Activated naive CD4-positive, alpha-beta T cell treated with anti-CD3 and anti-CD28 coated beads for 36 hours (primary cell): ENCODE results near the gene METTL16. TPM values are rescaled to one million over a fixed set of nuclear protein-coding genes. Genes with fewer than 3 reads are reported as not detected.
A peak's percentile ranks its signal among the peaks of the same experiment; 100 is the strongest.

Experiments
- CTCF ChIA-PET: fragments of 350-600 bp; sonication (Branson Sonifier 250); formaldehyde crosslinking; loops from one replicate; lab custom pipeline; 2021; ENCODE audit warnings: antibody characterized with exemption; lab: Charles Lee
- DNase-seq: peaks from one replicate; pipeline ENCODE4 v3.0.0-alpha.2; 2020
- H3K27ac Mint-ChIP-seq: one replicate; pipeline ENCODE4 v1.8.0; 2021; ENCODE audit warnings: mild to moderate bottlenecking, mixed read lengths
- H3K27me3 Mint-ChIP-seq: one replicate; pipeline ENCODE4 v1.8.0; 2021; ENCODE audit warnings: low read depth, mixed read lengths
- H3K36me3 Mint-ChIP-seq: one replicate; pipeline ENCODE4 v1.8.0; 2021; ENCODE audit warnings: low read depth, mixed read lengths
- H3K4me1 Mint-ChIP-seq: one replicate; pipeline ENCODE4 v1.8.0; 2021; ENCODE audit warnings: low read depth, mixed read lengths
- H3K4me3 Mint-ChIP-seq: one replicate; pipeline ENCODE4 v1.8.0; 2021; ENCODE audit warnings: mild to moderate bottlenecking, moderate library complexity, mixed read lengths
- H3K9me3 Mint-ChIP-seq: one replicate; pipeline ENCODE4 v1.8.0; 2021; ENCODE audit warnings: mixed read lengths
- intact Hi-C: fragments of 100-400 bp; cut with micrococcal nuclease; formaldehyde crosslinking; loops from one replicate; pipeline ENCODE4 v1.15.1; 2023
- total RNA-seq, 2 experiments: library from RNA; stranded (reverse); gene quantifications; one replicate each; pipeline ENCODE4 v1.2.3, GENCODE V29; 2021

The METTL16 gene
- total RNA-seq, 2 experiments from 2014 or later, result 44.8 to 45.5 TPM

DNA sequence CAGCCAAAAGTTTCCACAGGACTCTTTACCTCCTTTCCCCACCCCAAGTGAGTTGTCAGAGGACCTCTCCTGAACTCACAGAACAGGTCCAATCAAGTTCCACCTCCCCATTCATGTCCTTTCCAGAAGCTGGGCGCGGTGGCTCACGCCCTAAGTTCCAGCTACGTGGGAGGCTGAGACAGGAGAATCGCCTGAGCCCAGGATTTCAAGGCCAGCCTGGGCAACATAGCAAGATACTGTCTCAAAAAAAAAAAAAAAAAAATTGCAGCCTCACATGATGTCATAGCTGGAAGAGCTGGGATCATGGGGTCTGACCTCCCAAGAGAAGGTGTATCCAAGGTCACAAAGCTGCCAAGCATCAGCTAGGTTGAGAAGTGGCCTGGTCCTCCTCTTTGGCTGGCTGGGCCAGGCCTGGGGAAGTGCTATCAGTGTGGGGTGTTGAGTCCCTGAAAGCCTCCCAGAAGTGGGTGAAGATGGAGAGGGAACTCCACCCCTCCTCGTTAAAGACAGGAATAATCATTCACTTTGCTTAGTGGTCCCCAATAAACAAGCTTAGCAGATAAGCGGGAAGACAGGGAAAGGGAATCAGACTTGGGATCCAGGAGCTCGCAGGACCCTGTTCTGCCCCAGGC is 105.3 kb downstream of the METTL16 start:
- H3K27ac Mint-ChIP-seq, result no peak overlapping the region
- H3K9me3 Mint-ChIP-seq, result no peaks in the 10 kb centered on the region
- intact Hi-C loops, result no loop called here
- H3K36me3 Mint-ChIP-seq, result peaks cover 7% of the 10 kb centered on the region
- DNase-seq, result no peak
- H3K4me1 Mint-ChIP-seq, result peaks cover 22% of the 10 kb centered on the region
- no peaks in the 10 kb centered on the region for H3K27me3 Mint-ChIP-seq
- CTCF ChIA-PET, result interaction anchor here (2.3 kb wide), 2 partner anchors 10 to 23 kb away, joined by 20 to 22 read pairs; no protein-coding TSS in a partner anchor
- no peak overlapping the region for H3K4me3 Mint-ChIP-seq

DNA sequence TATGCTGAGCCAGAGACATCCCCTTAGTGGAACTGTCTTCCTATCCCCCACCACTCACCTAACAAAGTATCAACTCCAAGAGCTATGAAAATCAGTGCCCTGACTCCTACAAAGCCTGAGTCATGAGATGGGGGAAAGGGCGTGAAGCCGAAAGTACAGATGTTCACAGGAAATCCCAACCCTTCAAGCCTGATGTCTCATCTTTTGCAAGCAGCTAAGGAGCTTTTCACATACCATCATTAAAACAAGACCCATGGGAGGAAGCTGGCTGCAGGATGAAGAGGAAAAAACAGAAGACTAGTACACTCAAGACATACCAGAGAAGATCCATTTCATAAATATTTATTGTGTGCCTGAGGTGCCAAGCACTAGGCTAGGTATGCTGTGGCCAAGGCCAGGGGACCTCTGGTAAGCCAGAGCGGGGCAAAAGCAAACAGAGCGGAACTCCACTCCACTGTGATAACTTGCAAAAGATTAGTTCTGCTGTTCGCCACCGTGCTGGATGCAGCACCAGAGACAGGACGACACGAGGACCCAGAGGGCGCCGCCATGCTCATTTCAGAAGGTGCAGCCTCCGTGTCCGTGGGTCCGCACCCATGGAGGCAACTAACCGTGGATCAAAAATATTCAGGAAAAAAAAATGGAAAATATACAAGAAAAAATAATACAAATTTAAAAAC is 106.3 kb downstream of the METTL16 start:
- intact Hi-C loops, result no loop called here
- no peak overlapping the region for H3K4me3 Mint-ChIP-seq
- no peaks in the 10 kb centered on the region for H3K27me3 Mint-ChIP-seq
- H3K27ac Mint-ChIP-seq, result peak overlapping the region; percentile 20
- no peak for DNase-seq
- H3K9me3 Mint-ChIP-seq, result no peaks in the 10 kb centered on the region
- peaks cover 1% of the 10 kb centered on the region for H3K36me3 Mint-ChIP-seq
- H3K4me1 Mint-ChIP-seq, result peaks cover 22% of the 10 kb centered on the region
- CTCF ChIA-PET, result interaction anchor here (2.2 to 4.5 kb wide), 2 partner anchors 11 to 22 kb away, joined by 13 to 26 read pairs; no protein-coding TSS in a partner anchor

DNA sequence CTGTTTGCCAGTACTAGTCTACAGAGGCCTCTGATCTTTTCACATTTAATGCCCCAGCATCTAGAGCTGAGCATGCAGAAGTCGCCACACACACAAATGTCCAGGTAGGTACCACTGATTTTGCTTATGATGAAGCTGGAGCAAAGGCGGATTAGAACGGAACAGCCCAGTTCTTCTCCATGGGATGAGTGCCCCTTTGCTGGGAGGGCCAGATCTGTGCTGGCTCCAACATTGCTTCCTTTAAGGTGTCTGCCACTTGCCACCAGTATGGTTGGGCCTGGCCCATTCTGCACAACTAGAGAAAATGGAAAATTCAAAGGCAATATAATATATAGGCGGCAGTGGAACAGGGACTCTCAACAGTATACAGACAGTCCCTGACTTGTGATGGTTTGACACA is 108.6 kb downstream of the METTL16 start:
- intact Hi-C loops, result loop anchor here (5.0 kb wide), 2 partner anchors 141 to 351 kb away; no protein-coding TSS in a partner anchor
- DNase-seq, result no peak
- CTCF ChIA-PET, result interaction anchor here (1.4 to 4.5 kb wide), 3 partner anchors 13 to 20 kb away, joined by 5 to 26 read pairs (median 13); no protein-coding TSS in a partner anchor
- Mint-ChIP-seq H3K27me3 (no peaks in the 10 kb centered on the region), H3K27ac (no peak overlapping the region), H3K36me3 (no peaks in the 10 kb centered on the region), H3K4me3 (no peak overlapping the region), H3K4me1 (peaks cover 28% of the 10 kb centered on the region), H3K9me3 (no peaks in the 10 kb centered on the region)

DNA sequence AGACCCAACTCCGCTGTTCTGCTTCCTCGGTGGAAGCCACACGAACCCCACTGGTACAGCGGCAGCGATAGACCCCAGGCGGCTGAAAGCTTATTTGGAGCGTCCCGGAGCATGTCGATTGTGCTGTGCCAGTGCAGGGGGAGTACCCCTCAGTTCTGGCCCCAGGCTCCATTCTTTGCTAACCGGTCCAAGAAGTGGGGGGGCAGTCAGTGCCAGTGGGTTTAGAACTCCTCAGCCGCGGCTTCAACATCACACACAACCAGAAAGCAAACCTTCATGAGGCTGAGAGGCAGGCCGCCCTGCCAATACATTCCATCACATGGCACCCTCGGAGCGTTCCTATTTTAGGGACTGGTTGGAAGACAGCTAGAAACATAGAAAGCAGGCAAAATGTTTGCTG is 109.1 kb downstream of the METTL16 start:
- Mint-ChIP-seq H3K4me1 (peaks cover 33% of the 10 kb centered on the region), H3K27ac (peak overlapping the region; percentile 13), H3K4me3 (peak overlapping the region; percentile 62), H3K9me3 (no peaks in the 10 kb centered on the region), H3K27me3 (no peaks in the 10 kb centered on the region), H3K36me3 (no peaks in the 10 kb centered on the region)
- intact Hi-C loops, result loop anchor here (5.0 kb wide), 2 partner anchors 140 to 350 kb away; no protein-coding TSS in a partner anchor
- no peak for DNase-seq
- CTCF ChIA-PET, result interaction anchor here (1.4 to 4.5 kb wide), 2 partner anchors 14 to 19 kb away, joined by 5 to 26 read pairs; no protein-coding TSS in a partner anchor

DNA sequence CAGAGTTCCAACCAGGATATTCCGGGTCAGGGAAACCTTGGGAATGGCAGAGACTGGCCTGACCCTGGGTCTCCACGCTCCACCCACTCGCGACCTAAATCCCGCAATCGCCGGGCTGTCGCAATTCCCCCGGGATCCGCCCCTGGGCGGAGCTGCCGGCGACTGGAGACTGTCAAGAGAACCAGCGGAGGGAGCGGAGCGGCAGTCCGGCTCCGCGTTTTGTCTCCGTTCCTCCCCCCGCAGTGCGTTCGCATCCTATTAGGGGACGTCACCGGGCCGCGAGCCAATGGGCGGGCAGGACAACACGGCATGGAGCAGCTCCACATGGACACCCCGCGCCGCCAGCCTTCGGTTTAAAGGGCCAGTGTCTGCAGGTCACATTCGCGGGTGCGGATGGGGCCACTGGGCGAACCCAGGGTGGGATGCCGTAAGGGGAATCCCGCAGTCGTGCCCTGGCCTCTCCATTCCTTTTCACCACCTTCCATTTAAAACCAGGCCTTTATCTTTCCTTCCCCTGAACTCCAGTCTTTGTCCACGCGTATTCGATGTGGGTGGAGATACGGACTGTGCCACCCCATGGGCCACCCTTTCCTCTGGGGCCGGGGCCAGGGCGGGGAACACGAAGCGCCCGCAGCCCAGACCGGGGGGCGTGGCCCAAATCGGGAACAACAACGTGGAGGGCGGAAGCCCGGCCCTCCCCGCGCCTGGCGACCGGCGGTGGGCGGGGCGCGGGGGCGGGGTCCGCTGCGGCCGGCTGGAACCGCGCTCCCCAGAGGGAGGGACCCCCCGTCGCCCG is 110.1 kb downstream of the METTL16 start:
- H3K4me1 Mint-ChIP-seq, result peaks cover 37% of the 10 kb centered on the region
- H3K36me3 Mint-ChIP-seq, result no peaks in the 10 kb centered on the region
- DNase-seq, result peak; percentile 100
- CTCF ChIA-PET, result interaction anchor here (1.4 to 4.5 kb wide), 2 partner anchors 15 to 19 kb away, joined by 5 to 26 read pairs; no protein-coding TSS in a partner anchor
- peak overlapping the region; percentile 98 for H3K4me3 Mint-ChIP-seq
- H3K9me3 Mint-ChIP-seq, result no peaks in the 10 kb centered on the region
- intact Hi-C loops, result loop anchor here (1.0 to 5.0 kb wide), 10 partner anchors 9 to 685 kb away; partner anchors contain the start of genes CLUH, METTL16, SGSM2 and TSR1
- H3K27ac Mint-ChIP-seq, result peak overlapping the region; percentile 96
- H3K27me3 Mint-ChIP-seq, result no peaks in the 10 kb centered on the region

DNA sequence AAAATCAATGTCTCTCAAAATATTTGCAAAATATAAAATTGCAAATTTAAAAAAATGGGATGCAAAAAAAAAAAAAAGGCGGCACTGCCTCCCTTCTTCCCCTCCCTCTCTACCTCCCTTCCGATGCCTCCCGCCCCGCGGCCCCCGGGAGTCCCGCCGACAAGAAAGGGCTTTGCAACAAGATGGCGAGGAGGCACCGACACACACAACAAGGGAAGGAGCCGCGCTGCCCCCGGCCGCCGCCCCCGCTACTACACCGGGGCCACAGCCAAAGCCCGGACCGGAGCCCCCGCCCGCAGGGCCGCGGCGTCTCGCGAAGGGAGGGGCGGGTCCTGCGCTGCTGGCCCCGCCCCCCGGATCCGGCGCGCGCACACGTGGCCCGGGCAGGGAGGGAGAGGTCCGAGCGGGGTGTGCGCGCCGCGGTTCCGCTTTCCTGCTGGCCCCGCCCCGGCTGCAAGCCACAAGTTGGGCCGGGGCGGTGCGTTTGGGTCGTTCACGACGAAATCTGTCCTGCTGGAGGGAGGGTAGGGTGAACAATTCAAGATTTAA is 110.7 kb downstream of the METTL16 start, which contains the start of gene MNT:
TSS of gene MNT (minus strand) at position 184 of the 549 bp plus-strand sequence. CDS start 348 bp downstream, outside the sequence.
- intact Hi-C loops, result loop anchor here (1.0 to 5.0 kb wide), 11 partner anchors 9 to 684 kb away; partner anchors contain the start of genes CLUH, METTL16, SGSM2 and SMG6
- CTCF ChIA-PET, result interaction anchor here (4.5 kb wide), 1 partner anchor 18 kb away, joined by 26 read pairs; no protein-coding TSS in a partner anchor
- peaks cover 42% of the 10 kb centered on the region for H3K4me1 Mint-ChIP-seq
- peak; percentile 93 for DNase-seq
- no peaks in the 10 kb centered on the region for H3K9me3 Mint-ChIP-seq
- H3K4me3 Mint-ChIP-seq, result peak within 1 kb of the TSS; percentile 98
- H3K27ac Mint-ChIP-seq, result peak within 1 kb of the TSS; percentile 96
- H3K27me3 Mint-ChIP-seq, result no peaks in the 10 kb centered on the region
- H3K36me3 Mint-ChIP-seq, result no peaks in the 10 kb centered on the region

DNA sequence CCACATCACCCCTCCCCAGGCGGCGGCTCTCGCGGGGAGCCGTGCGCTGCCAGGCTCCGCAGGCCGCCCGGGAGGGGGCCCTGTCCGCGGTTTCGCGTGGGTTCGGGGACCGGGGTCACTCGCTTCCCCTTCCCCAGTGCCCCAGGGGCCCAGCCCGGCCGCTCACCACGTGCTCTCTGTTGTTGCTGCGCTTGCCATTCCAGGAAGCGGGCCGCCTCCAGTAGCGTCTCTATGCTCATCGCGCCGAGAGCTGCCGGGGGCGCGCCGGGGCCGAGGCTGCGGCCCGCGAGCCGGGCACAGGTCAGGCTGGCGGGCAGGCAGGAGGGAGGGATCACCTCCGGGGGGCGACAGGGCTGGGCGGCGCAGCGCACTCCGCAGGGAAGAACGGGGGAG is 111.2 kb downstream of the METTL16 start:
- peak overlapping the region; percentile 94 for H3K27ac Mint-ChIP-seq
- no peaks in the 10 kb centered on the region for H3K27me3 Mint-ChIP-seq
- no peaks in the 10 kb centered on the region for H3K9me3 Mint-ChIP-seq
- CTCF ChIA-PET, result no interaction called here
- peaks cover 46% of the 10 kb centered on the region for H3K4me1 Mint-ChIP-seq
- no peaks in the 10 kb centered on the region for H3K36me3 Mint-ChIP-seq
- peak; percentile 70 for DNase-seq
- intact Hi-C loops, result loop anchor here (1.0 to 5.0 kb wide), 6 partner anchors 64 to 684 kb away; partner anchors contain the start of genes SGSM2, SMG6, SRR and TSR1
- peak overlapping the region; percentile 98 for H3K4me3 Mint-ChIP-seq

DNA sequence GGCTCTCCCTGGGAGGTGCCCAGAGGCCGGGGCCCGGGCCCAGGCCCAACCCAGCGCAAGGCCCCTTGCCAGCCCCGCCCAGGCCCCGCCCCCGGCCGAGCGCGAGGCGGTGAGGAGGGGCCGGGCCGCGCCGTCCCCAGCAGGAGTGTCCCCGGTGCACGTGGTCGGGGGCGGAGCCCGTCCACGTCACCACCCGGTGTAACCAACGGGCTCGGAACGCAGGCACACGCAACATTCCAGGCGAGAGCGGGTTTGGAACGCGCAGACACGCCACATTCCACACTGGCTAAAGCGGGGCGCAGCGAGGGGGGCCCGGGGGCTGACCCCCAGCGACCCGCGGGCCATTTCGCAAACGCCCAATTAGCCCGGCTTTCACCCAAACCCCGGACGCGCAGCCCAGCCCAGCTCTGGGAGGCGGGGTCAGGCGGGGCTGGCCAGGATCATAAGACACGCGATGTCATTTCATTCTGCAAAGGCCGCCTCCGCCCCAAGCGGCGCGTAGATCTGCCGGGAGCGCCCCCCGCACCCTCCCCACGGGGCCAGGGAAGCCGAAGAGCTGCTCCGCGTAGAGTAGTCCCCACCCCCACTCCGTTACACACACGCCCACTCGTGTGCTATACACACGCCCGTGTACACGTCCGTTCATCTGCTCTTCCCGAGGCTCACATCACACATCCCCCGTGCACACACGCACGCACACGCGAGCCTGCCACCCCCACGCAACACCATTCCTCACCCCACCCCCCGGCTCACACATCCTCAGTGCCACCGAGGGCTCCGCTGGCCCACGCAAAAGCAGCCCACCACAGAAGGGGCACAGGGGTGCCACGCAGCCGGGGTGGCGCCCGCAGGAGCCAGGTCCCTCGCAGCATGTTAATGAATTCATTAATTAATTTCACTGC is 111.9 kb downstream of the METTL16 start:
- Mint-ChIP-seq H3K27ac (peak overlapping the region; percentile 96), H3K27me3 (no peaks in the 10 kb centered on the region), H3K4me3 (peak overlapping the region; percentile 98), H3K4me1 (peaks cover 43% of the 10 kb centered on the region), H3K9me3 (no peaks in the 10 kb centered on the region), H3K36me3 (no peaks in the 10 kb centered on the region)
- intact Hi-C loops, result loop anchor here (1.0 to 10.0 kb wide), 7 partner anchors 63 to 1745 kb away; partner anchors contain the start of genes CYB5D2, SGSM2, SMG6 and SRR
- CTCF ChIA-PET, result interaction anchor here (0.8 to 1.2 kb wide), 3 partner anchors 8 to 64 kb away, joined by 3 to 5 read pairs (median 3); partner anchors contain the start of gene TSR1
- DNase-seq, result peak; percentile 92

DNA sequence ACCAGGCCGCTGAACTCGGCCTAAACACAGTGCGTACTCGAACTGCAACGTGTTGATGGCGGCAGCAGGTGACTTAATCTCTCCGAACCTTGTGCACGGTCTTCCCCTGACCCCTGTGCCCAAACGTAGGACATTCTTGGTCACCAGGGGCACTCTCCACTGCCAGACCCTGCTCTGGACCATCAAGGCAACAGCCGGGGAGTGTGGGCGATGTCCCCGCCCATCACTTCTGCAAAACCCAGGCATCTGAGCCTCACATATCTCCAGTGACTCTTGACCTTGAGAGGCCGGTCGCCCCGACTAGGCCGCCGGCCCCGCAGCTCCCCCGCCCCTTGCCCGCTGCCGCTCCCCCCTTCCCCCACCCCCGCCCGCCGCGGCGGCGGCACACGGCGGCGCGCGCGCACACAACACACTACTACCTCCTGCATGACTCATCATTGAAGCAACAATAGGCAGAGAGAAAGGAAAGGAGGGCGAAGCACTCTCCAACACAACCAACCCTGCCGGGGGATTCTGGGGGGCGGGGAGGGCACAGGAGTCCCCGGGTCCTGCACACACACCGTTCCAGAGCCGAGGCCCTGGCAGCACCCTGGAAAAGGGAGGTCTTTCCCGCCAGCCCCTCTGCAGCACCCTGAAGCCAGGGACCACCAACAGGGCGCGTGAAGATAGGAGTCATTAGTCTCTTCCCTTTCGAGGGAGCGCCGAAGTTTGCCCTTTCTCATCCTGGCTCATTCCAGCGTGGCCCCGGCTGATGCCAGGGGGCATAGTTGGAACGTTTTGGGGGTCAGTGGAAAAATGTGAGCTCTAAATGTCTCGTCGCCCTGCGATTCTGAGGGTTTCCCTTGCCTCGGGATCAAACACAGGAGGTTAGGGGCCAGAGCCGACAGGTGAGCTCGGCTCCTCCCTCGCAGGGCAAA is 112.8 kb downstream of the METTL16 start:
- intact Hi-C loops, result loop anchor here (10.0 kb wide), 1 partner anchor 1746 kb away; the partner anchor contains the start of genes CYB5D2 and ZZEF1
- peak overlapping the region; percentile 98 for H3K4me3 Mint-ChIP-seq
- H3K27me3 Mint-ChIP-seq, result no peaks in the 10 kb centered on the region
- no peaks in the 10 kb centered on the region for H3K36me3 Mint-ChIP-seq
- CTCF ChIA-PET, result interaction anchor here (0.7 to 1.2 kb wide), 4 partner anchors 8 to 63 kb away, joined by 3 to 5 read pairs (median 3); partner anchors contain the start of gene TSR1
- no peaks in the 10 kb centered on the region for H3K9me3 Mint-ChIP-seq
- peak overlapping the region; percentile 96 for H3K27ac Mint-ChIP-seq
- H3K4me1 Mint-ChIP-seq, result peaks cover 48% of the 10 kb centered on the region
- DNase-seq, result peak; percentile 75
